IMR-90 (cell line): Measurements from ENCODE around the gene DHRS3. TPM values are rescaled to one million over a fixed set of nuclear protein-coding genes. Genes with fewer than 3 reads are reported as not detected.
A peak's percentile ranks its signal among the peaks of the same experiment; 100 is the strongest.

ENCODE experiments used
- ATAC-seq: fragments of 200-7000 bp; cut with Tn5 transposase; 2 replicates; pipeline ENCODE4 v1.9.1; 2020; ENCODE audit warnings: low read depth, mild to moderate bottlenecking, moderate library complexity
- BruUV-seq: library from RNA; stranded (reverse); fragments of 400-500 nt; replicated peaks from 2 replicates; lab custom pipeline; 2021; lab: Mats Ljungman, UMichigan
- CTCF ChIA-PET: fragments of 300-600 bp; formaldehyde crosslinking; extraction: SDS; loops from one replicate; lab custom pipeline; 2021; ENCODE audit warnings: antibody characterized with exemption; lab: Yijun Ruan, JAX
- POLR2A ChIA-PET: fragments of 300-600 bp; sonication (Branson Sonifier 250); formaldehyde crosslinking; loops from one replicate; lab custom pipeline; 2022; ENCODE audit warnings: antibody characterized with exemption; ENCODE audit not compliant: unreplicated experiment; lab: Charles Lee
- DNase-seq: peaks from one replicate; pipeline ENCODE4 v3.0.0; 2013
- H2AFZ ChIP-seq: replicated peaks from 2 replicates; pipeline ENCODE3; 2013; ENCODE audit warnings: low read length, mild to moderate bottlenecking; ENCODE audit not compliant: poor library complexity
- H2AK5ac ChIP-seq: 2 replicates; pipeline ENCODE4 v1.6.1; 2013; ENCODE audit warnings: low read depth, low read length, inconsistent platforms
- H2AK9ac ChIP-seq: replicated peaks from 2 replicates; pipeline ENCODE3; 2013; ENCODE audit warnings: mild to moderate bottlenecking, low read depth, low read length, moderate library complexity; ENCODE audit not compliant: poor library complexity
- H2BK120ac ChIP-seq: 2 replicates; pipeline ENCODE4 v1.6.1; 2013; ENCODE audit warnings: low read depth, low read length, inconsistent platforms
- H2BK15ac ChIP-seq: 3 replicates; pipeline ENCODE4 v1.6.1; 2013; ENCODE audit warnings: low read depth, low read length, inconsistent platforms
- H2BK20ac ChIP-seq: 2 replicates; pipeline ENCODE4 v1.6.1; 2013; ENCODE audit warnings: low read depth, mild to moderate bottlenecking, inconsistent platforms, low read length, moderate library complexity
- H2BK5ac ChIP-seq: 2 replicates; pipeline ENCODE4 v1.6.1; 2013; ENCODE audit warnings: mild to moderate bottlenecking, low read depth, low read length, inconsistent platforms; ENCODE audit not compliant: poor library complexity, severe bottlenecking
- H3K14ac ChIP-seq: replicated peaks from 2 replicates; pipeline ENCODE4 v1.6.1; 2013; ENCODE audit warnings: low read depth, low read length, inconsistent platforms
- H3K18ac ChIP-seq: 2 replicates; pipeline ENCODE4 v1.6.1; 2013; ENCODE audit warnings: low read depth, low read length, control low read depth
- H3K23ac ChIP-seq: 2 replicates; pipeline ENCODE4 v1.6.1; 2013; ENCODE audit warnings: low read depth, low read length, inconsistent platforms
- H3K27ac ChIP-seq: 2 replicates; pipeline ENCODE4 v1.5.1; 2013; ENCODE audit warnings: mild to moderate bottlenecking, control low read depth, low read length; ENCODE audit not compliant: insufficient read depth
- H3K27me3 ChIP-seq: 2 replicates; pipeline ENCODE4 v1.6.1; 2013; ENCODE audit warnings: low read length; ENCODE audit not compliant: control insufficient read depth, insufficient read depth
- H3K36me3 ChIP-seq: 2 replicates; pipeline ENCODE4 v1.6.1; 2013; ENCODE audit warnings: low read length, mixed read lengths; ENCODE audit not compliant: control insufficient read depth, insufficient read depth
- H3K4ac ChIP-seq: 2 replicates; pipeline ENCODE4 v1.6.1; 2013; ENCODE audit warnings: low read depth, low read length, inconsistent platforms
- H3K4me1 ChIP-seq: 2 replicates; pipeline ENCODE4 v1.6.1; 2013; ENCODE audit warnings: low read length, mixed read lengths; ENCODE audit not compliant: control insufficient read depth, insufficient read depth
- H3K4me2 ChIP-seq: 2 replicates; pipeline ENCODE4 v1.6.1; 2013; ENCODE audit warnings: low read depth, mild to moderate bottlenecking, control low read depth, low read length, moderate library complexity
- H3K4me3 ChIP-seq: 2 replicates; pipeline ENCODE4 v1.5.1; 2013; ENCODE audit warnings: low read depth, mild to moderate bottlenecking, control low read depth, low read length, moderate library complexity; ENCODE audit not compliant: insufficient read depth
- H3K56ac ChIP-seq: 2 replicates; pipeline ENCODE4 v1.6.1; 2013; ENCODE audit warnings: low read length, inconsistent platforms; ENCODE audit not compliant: insufficient read depth; ENCODE audit errors: extremely low read depth
- H3K79me1 ChIP-seq, 2 experiments: 2 replicates each; pipeline ENCODE4 v1.6.1; 2013; ENCODE audit warnings: low read length in 2 of 2, inconsistent platforms in 1 of 2, low read depth in 1 of 2
- H3K9ac ChIP-seq: 2 replicates; pipeline ENCODE4 v1.6.1; 2013; ENCODE audit warnings: low read depth, low read length, control low read depth
- H3K9me1 ChIP-seq: 2 replicates; pipeline ENCODE4 v1.6.1; 2013; ENCODE audit warnings: low read length, inconsistent platforms; ENCODE audit not compliant: insufficient read depth
- H3K9me3 ChIP-seq: 2 replicates; pipeline ENCODE4 v1.6.1; 2013; ENCODE audit warnings: low read length; ENCODE audit not compliant: control insufficient read depth, insufficient read depth
- H4K20me1 ChIP-seq: 2 replicates; pipeline ENCODE4 v1.6.1; 2013; ENCODE audit warnings: low read length, inconsistent platforms; ENCODE audit not compliant: insufficient read depth
- H4K5ac ChIP-seq: 2 replicates; pipeline ENCODE4 v1.6.1; 2013; ENCODE audit warnings: mild to moderate bottlenecking, low read depth, low read length, control low read depth
- H4K8ac ChIP-seq, 2 experiments: 2 replicates each; pipeline ENCODE4 v1.6.1; 2013; ENCODE audit warnings: low read depth in 2 of 2, low read length in 2 of 2, control low read depth in 1 of 2, inconsistent platforms in 1 of 2
- H4K91ac ChIP-seq: 2 replicates; pipeline ENCODE4 v1.6.1; 2013; ENCODE audit warnings: low read depth, low read length, inconsistent platforms; ENCODE audit not compliant: insufficient read depth
- BHLHE40 ChIP-seq: fragments of 150-350 bp; IDR thresholded peaks from 2 replicates; pipeline ENCODE4 v1.6.1; 2016; ENCODE audit warnings: mild to moderate bottlenecking, low read depth, low read length
- CEBPB ChIP-seq: IDR thresholded peaks from 2 replicates; pipeline ENCODE4 v1.6.1; 2012; ENCODE audit warnings: low read depth, low read length, improper control_type of control experiment
- CHD1 ChIP-seq: IDR thresholded peaks from 2 replicates; pipeline ENCODE4 v1.6.1; 2012; ENCODE audit warnings: low read depth, low read length, improper control_type of control experiment
- FOS ChIP-seq: fragments of 150-350 bp; IDR thresholded peaks from 2 replicates; pipeline ENCODE4 v1.6.1; 2016; ENCODE audit warnings: low read depth, low read length
- MAFK ChIP-seq: IDR thresholded peaks from 2 replicates; pipeline ENCODE4 v1.6.1; 2012; ENCODE audit warnings: low read depth, low read length, improper control_type of control experiment
- MAZ ChIP-seq: IDR thresholded peaks from 2 replicates; pipeline ENCODE4 v1.6.1; 2012; ENCODE audit warnings: low read depth, mild to moderate bottlenecking, low read length, improper control_type of control experiment, moderate library complexity, borderline replicate concordance
- MXI1 ChIP-seq: IDR thresholded peaks from 2 replicates; pipeline ENCODE4 v1.6.1; 2012; ENCODE audit warnings: low read depth, mild to moderate bottlenecking, low read length, moderate library complexity, borderline replicate concordance
- NFE2L2 ChIP-seq: fragments of 150-350 bp; IDR thresholded peaks from 2 replicates; pipeline ENCODE4 v1.6.1; 2016; ENCODE audit warnings: low read depth, mild to moderate bottlenecking, low read length
- POLR2A ChIP-seq: IDR thresholded peaks from 2 replicates; pipeline ENCODE4 v1.6.1; 2012; ENCODE audit warnings: mild to moderate bottlenecking, low read depth, low read length
- RAD21 ChIP-seq: IDR thresholded peaks from 2 replicates; pipeline ENCODE4 v1.6.1; 2012; ENCODE audit warnings: low read length, improper control_type of control experiment
- RCOR1 ChIP-seq: IDR thresholded peaks from 2 replicates; pipeline ENCODE4 v1.6.1; 2012; ENCODE audit warnings: mild to moderate bottlenecking, low read length, improper control_type of control experiment; ENCODE audit not compliant: insufficient replicate concordance
- RFX5 ChIP-seq: IDR thresholded peaks from 2 replicates; pipeline ENCODE4 v1.8.0; 2012; ENCODE audit warnings: low read depth, mild to moderate bottlenecking, low read length, moderate library complexity
- SMC3 ChIP-seq: fragments of 150-350 bp; IDR thresholded peaks from 2 replicates; pipeline ENCODE4 v1.6.1; 2016; ENCODE audit warnings: low read depth, mild to moderate bottlenecking, antibody characterized with exemption, low read length, moderate library complexity
- WGBS, 2 experiments: methylation state at CpG; one replicate each; pipeline versions ENCODE4 v1.1.5 to v1.1.7; 2013; ENCODE audit warnings: missing lambda C conversion rate in 2 of 2; ENCODE audit not compliant: insufficient read length in 1 of 2; ENCODE audit errors: extremely low coverage in 2 of 2; 5-methylcytosine and 5-hydroxymethylcytosine counted together
- dilution Hi-C: fragments of 300-500 bp; cut with HindIII; formaldehyde crosslinking; loops from one replicate; pipeline ENCODE4 v1.14.3; 2018; ENCODE audit warnings: low sequenced_read_pairs; ENCODE audit not compliant: unreplicated experiment
- in situ Hi-C: fragments of 300-500 bp; cut with MboI; formaldehyde crosslinking; loops from 3 replicates; pipeline ENCODE4 v1.14.3; 2019; ENCODE audit warnings: low sequenced_read_pairs, inconsistent platforms, mixed read lengths
- intact Hi-C: fragments of 100-400 bp; cut with micrococcal nuclease; formaldehyde crosslinking; loops from 2 replicates; pipeline ENCODE4 v1.10.0; 2022
- polyA plus RNA-seq, 3 experiments: library from polyadenylated mRNA; depleted of rRNA; stranded (reverse); fragments of >200 nt; gene quantifications; 2 replicates each; pipeline ENCODE4 v1.2.3, GENCODE V29; 2012; ENCODE audit warnings: low replicate concordance in 1 of 3
- total RNA-seq: library from RNA; depleted of rRNA; stranded (reverse); fragments of >200 nt; gene quantifications from 2 replicates; pipeline ENCODE4 v1.2.3, GENCODE V29; 2012
- TF ChIP-seq, protein P1 (sequence below): fragments of 150-350 bp; IDR thresholded peaks from 2 replicates; pipeline ENCODE4 v1.6.1; 2016; ENCODE audit warnings: low read depth, mild to moderate bottlenecking, low read length, moderate library complexity, borderline replicate concordance
- TF ChIP-seq, protein P2 (sequence below): conservative IDR thresholded peaks from 2 replicates; pipeline ENCODE4 v1.5.1; 2012; ENCODE audit warnings: mild to moderate bottlenecking, low read depth, low read length, improper control_type of control experiment
- TF ChIP-seq, protein P3 (sequence below): fragments of 150-350 bp; IDR thresholded peaks from 2 replicates; pipeline ENCODE4 v1.6.1; 2017; ENCODE audit warnings: mild to moderate bottlenecking, antibody characterized with exemption, low read length, low read depth

The DHRS3 gene
- total and polyA plus RNA-seq, 2 of the 4 experiments (the other 2 are of a cell fraction) = 11.2 to 14.5 TPM

DNA sequence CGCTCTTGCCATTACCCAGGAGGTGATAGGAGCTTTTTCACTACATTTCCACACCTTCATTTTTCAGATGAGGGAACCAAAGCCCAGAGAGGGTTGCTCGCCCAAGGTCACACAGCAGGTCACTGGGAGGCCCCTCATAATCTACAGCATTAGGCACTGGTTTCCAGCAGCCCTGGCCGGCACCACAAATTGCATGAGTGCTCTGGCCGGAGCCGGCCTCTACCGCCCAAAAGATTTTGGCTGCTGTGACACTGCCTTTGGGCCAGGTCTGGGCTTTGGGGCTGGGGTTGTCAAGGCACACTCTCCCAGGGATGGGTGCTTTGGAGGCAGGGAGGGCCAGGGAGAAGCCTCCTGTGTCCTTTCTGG, 15.4 kb downstream of the DHRS3 start:
- H3K4ac ChIP-seq = peak overlapping the region; percentile 84
- no peaks in the 10 kb centered on the region for H3K27me3 ChIP-seq
- H4K5ac ChIP-seq = peak overlapping the region; percentile 27; the same call in 1 of the 2 replicates
- H3K79me1 ChIP-seq = peaks cover 7 to 28% of the 10 kb centered on the region in 2 experiments; a peak in 3 of 4 replicates
- H2BK120ac ChIP-seq = peak overlapping the region; percentile 84
- peak overlapping the region; percentile 69; the same call in 2 of the 3 replicates for H2BK15ac ChIP-seq
- H3K4me3 ChIP-seq = no peak overlapping the region
- intact Hi-C loops = no loop called here
- H3K4me1 ChIP-seq = peaks cover 30% of the 10 kb centered on the region
- H3K9me1 ChIP-seq = peaks cover 15% of the 10 kb centered on the region
- TF ChIP-seq, protein P1, sequence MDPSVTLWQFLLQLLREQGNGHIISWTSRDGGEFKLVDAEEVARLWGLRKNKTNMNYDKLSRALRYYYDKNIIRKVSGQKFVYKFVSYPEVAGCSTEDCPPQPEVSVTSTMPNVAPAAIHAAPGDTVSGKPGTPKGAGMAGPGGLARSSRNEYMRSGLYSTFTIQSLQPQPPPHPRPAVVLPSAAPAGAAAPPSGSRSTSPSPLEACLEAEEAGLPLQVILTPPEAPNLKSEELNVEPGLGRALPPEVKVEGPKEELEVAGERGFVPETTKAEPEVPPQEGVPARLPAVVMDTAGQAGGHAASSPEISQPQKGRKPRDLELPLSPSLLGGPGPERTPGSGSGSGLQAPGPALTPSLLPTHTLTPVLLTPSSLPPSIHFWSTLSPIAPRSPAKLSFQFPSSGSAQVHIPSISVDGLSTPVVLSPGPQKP = no peak
- TF ChIP-seq RAD21 (no peak), CEBPB (no peak), RFX5 (no peak), BHLHE40 (no peak), POLR2A (no peak), NFE2L2 (no peak), CHD1 (no peak), MXI1 (no peak), MAZ (no peak), SMC3 (no peak), FOS (no peak), MAFK (no peak), RCOR1 (no peak)
- TF ChIP-seq, protein P2, sequence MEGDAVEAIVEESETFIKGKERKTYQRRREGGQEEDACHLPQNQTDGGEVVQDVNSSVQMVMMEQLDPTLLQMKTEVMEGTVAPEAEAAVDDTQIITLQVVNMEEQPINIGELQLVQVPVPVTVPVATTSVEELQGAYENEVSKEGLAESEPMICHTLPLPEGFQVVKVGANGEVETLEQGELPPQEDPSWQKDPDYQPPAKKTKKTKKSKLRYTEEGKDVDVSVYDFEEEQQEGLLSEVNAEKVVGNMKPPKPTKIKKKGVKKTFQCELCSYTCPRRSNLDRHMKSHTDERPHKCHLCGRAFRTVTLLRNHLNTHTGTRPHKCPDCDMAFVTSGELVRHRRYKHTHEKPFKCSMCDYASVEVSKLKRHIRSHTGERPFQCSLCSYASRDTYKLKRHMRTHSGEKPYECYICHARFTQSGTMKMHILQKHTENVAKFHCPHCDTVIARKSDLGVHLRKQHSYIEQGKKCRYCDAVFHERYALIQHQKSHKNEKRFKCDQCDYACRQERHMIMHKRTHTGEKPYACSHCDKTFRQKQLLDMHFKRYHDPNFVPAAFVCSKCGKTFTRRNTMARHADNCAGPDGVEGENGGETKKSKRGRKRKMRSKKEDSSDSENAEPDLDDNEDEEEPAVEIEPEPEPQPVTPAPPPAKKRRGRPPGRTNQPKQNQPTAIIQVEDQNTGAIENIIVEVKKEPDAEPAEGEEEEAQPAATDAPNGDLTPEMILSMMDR = no peak
- TF ChIP-seq, protein P3, sequence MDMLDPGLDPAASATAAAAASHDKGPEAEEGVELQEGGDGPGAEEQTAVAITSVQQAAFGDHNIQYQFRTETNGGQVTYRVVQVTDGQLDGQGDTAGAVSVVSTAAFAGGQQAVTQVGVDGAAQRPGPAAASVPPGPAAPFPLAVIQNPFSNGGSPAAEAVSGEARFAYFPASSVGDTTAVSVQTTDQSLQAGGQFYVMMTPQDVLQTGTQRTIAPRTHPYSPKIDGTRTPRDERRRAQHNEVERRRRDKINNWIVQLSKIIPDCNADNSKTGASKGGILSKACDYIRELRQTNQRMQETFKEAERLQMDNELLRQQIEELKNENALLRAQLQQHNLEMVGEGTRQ = no peak
- H3K4me2 ChIP-seq = no peak overlapping the region
- peaks cover 9% of the 10 kb centered on the region; the same call in 1 of the 2 replicates for H4K20me1 ChIP-seq
- BruUV-seq = no TSS peak
- no peak overlapping the region for H3K9ac ChIP-seq
- no peaks in the 10 kb centered on the region for H3K9me3 ChIP-seq
- H3K36me3 ChIP-seq = no peaks in the 10 kb centered on the region
- in situ Hi-C loops = loop anchor here (25.0 kb wide), 1 partner anchor 190 kb away; no protein-coding TSS in a partner anchor
- H3K27ac ChIP-seq = no peak overlapping the region
- no peak overlapping the region for H3K23ac ChIP-seq
- dilution Hi-C loops = no loop called here
- H4K8ac ChIP-seq = peak overlapping the region; percentile 12 to 50; a peak in 2 of 4 replicates
- no peak overlapping the region for H2AFZ ChIP-seq
- no peak overlapping the region; the same call in 1 of the 2 replicates for H3K18ac ChIP-seq
- H4K91ac ChIP-seq = peak overlapping the region; percentile 87
- H2AK9ac ChIP-seq = peak overlapping the region; percentile 37
- no peak overlapping the region for H3K14ac ChIP-seq
- H2BK20ac ChIP-seq = peak overlapping the region; percentile 76
- no peak overlapping the region for H3K56ac ChIP-seq
- WGBS, 2 experiments = 100% methylated on average over 3 of the region's 6 CpGs; no CpG with 5 or more reads in 1 of the 2 experiments
- ChIA-PET CTCF (no interaction called here), POLR2A (no interaction called here)
- DNase-seq (no peak), ATAC-seq (no peak)
- H2AK5ac ChIP-seq = peak overlapping the region; percentile 89
- peak overlapping the region; percentile 35 for H2BK5ac ChIP-seq
